AG09319 (cell line): ENCODE results near the gene POLG.

Source experiments
- DNase-seq: peaks from one replicate; pipeline ENCODE4 v3.0.0-alpha.2; 2010; ENCODE audit warnings: low read depth; ENCODE audit errors: extremely low read depth
- CTCF ChIP-seq: IDR thresholded peaks from 2 replicates; pipeline ENCODE4 v1.5.1; 2011; ENCODE audit warnings: low read depth, mild to moderate bottlenecking, inconsistent platforms, low read length, moderate library complexity

The POLG gene

GRCh38 chr15:89327113-89327512, 7.5 kb downstream of the POLG start:
- TF ChIP-seq CTCF = no peak
- DNase-seq = no peak

GRCh38 chr15:89326316-89326715, 8.3 kb downstream of the POLG start:
- TF ChIP-seq CTCF = no peak

GRCh38 chr15:89325039-89325803, 9.4 kb downstream of the POLG start:
- TF ChIP-seq CTCF = no peak
- DNase-seq = no peak

More at GRCh38 chr15:89326316-89326715, 8.3 kb downstream of the POLG start:
- no peak for DNase-seq

GRCh38 chr15:89323825-89324224, 10.8 kb downstream of the POLG start:
- DNase-seq = no peak

GRCh38 chr15:89322822-89323221, 11.8 kb downstream of the POLG start:
- DNase-seq = no peak
- no peak for TF ChIP-seq CTCF

More at GRCh38 chr15:89323825-89324224, 10.8 kb downstream of the POLG start:
- no peak for TF ChIP-seq CTCF

GRCh38 chr15:89321521-89322410, 12.9 kb downstream of the POLG start:
- DNase-seq = no peak
- TF ChIP-seq CTCF = no peak

- no peak for DNase-seq
- TF ChIP-seq CTCF = no peak
Measured at GRCh38 chr15:89320200-89320599, 14.4 kb downstream of the POLG start.
